IMR-90 (cell line): ENCODE data around the gene MORF4L1. TPM values are rescaled to one million over a fixed set of nuclear protein-coding genes. Genes with fewer than 3 reads are reported as not detected.

Experiments used
- ATAC-seq: fragments of 200-7000 bp; cut with Tn5 transposase; 2 replicates; pipeline ENCODE4 v1.9.1; 2020; ENCODE audit warnings: low read depth, mild to moderate bottlenecking, moderate library complexity
- BruUV-seq: library from RNA; stranded (reverse); fragments of 400-500 nt; replicated peaks from 2 replicates; lab custom pipeline; 2021; lab: Mats Ljungman, UMichigan
- CTCF ChIA-PET: fragments of 300-600 bp; formaldehyde crosslinking; extraction: SDS; loops from one replicate; lab custom pipeline; 2021; ENCODE audit warnings: antibody characterized with exemption; lab: Yijun Ruan, JAX
- POLR2A ChIA-PET: fragments of 300-600 bp; sonication (Branson Sonifier 250); formaldehyde crosslinking; loops from one replicate; lab custom pipeline; 2022; ENCODE audit warnings: antibody characterized with exemption; ENCODE audit not compliant: unreplicated experiment; lab: Charles Lee
- DNase-seq: peaks from one replicate; pipeline ENCODE4 v3.0.0; 2013
- H2AFZ ChIP-seq: replicated peaks from 2 replicates; pipeline ENCODE3; 2013; ENCODE audit warnings: low read length, mild to moderate bottlenecking; ENCODE audit not compliant: poor library complexity
- H2AK5ac ChIP-seq: 2 replicates; pipeline ENCODE4 v1.6.1; 2013; ENCODE audit warnings: low read depth, low read length, inconsistent platforms
- H2AK9ac ChIP-seq: replicated peaks from 2 replicates; pipeline ENCODE3; 2013; ENCODE audit warnings: mild to moderate bottlenecking, low read depth, low read length, moderate library complexity; ENCODE audit not compliant: poor library complexity
- H2BK120ac ChIP-seq: 2 replicates; pipeline ENCODE4 v1.6.1; 2013; ENCODE audit warnings: low read depth, low read length, inconsistent platforms
- H2BK15ac ChIP-seq: 3 replicates; pipeline ENCODE4 v1.6.1; 2013; ENCODE audit warnings: low read depth, low read length, inconsistent platforms
- H2BK20ac ChIP-seq: 2 replicates; pipeline ENCODE4 v1.6.1; 2013; ENCODE audit warnings: low read depth, mild to moderate bottlenecking, inconsistent platforms, low read length, moderate library complexity
- H2BK5ac ChIP-seq: 2 replicates; pipeline ENCODE4 v1.6.1; 2013; ENCODE audit warnings: mild to moderate bottlenecking, low read depth, low read length, inconsistent platforms; ENCODE audit not compliant: poor library complexity, severe bottlenecking
- H3K14ac ChIP-seq: replicated peaks from 2 replicates; pipeline ENCODE4 v1.6.1; 2013; ENCODE audit warnings: low read depth, low read length, inconsistent platforms
- H3K18ac ChIP-seq: 2 replicates; pipeline ENCODE4 v1.6.1; 2013; ENCODE audit warnings: low read depth, low read length, control low read depth
- H3K23ac ChIP-seq: 2 replicates; pipeline ENCODE4 v1.6.1; 2013; ENCODE audit warnings: low read depth, low read length, inconsistent platforms
- H3K27ac ChIP-seq: 2 replicates; pipeline ENCODE4 v1.5.1; 2013; ENCODE audit warnings: mild to moderate bottlenecking, control low read depth, low read length; ENCODE audit not compliant: insufficient read depth
- H3K27me3 ChIP-seq: 2 replicates; pipeline ENCODE4 v1.6.1; 2013; ENCODE audit warnings: low read length; ENCODE audit not compliant: control insufficient read depth, insufficient read depth
- H3K36me3 ChIP-seq: 2 replicates; pipeline ENCODE4 v1.6.1; 2013; ENCODE audit warnings: low read length, mixed read lengths; ENCODE audit not compliant: control insufficient read depth, insufficient read depth
- H3K4ac ChIP-seq: 2 replicates; pipeline ENCODE4 v1.6.1; 2013; ENCODE audit warnings: low read depth, low read length, inconsistent platforms
- H3K4me1 ChIP-seq: 2 replicates; pipeline ENCODE4 v1.6.1; 2013; ENCODE audit warnings: low read length, mixed read lengths; ENCODE audit not compliant: control insufficient read depth, insufficient read depth
- H3K4me2 ChIP-seq: 2 replicates; pipeline ENCODE4 v1.6.1; 2013; ENCODE audit warnings: low read depth, mild to moderate bottlenecking, control low read depth, low read length, moderate library complexity
- H3K4me3 ChIP-seq: 2 replicates; pipeline ENCODE4 v1.5.1; 2013; ENCODE audit warnings: low read depth, mild to moderate bottlenecking, control low read depth, low read length, moderate library complexity; ENCODE audit not compliant: insufficient read depth
- H3K56ac ChIP-seq: 2 replicates; pipeline ENCODE4 v1.6.1; 2013; ENCODE audit warnings: low read length, inconsistent platforms; ENCODE audit not compliant: insufficient read depth; ENCODE audit errors: extremely low read depth
- H3K79me1 ChIP-seq, 2 experiments: 2 replicates each; pipeline ENCODE4 v1.6.1; 2013; ENCODE audit warnings: low read length in 2 of 2, inconsistent platforms in 1 of 2, low read depth in 1 of 2
- H3K9ac ChIP-seq: 2 replicates; pipeline ENCODE4 v1.6.1; 2013; ENCODE audit warnings: low read depth, low read length, control low read depth
- H3K9me1 ChIP-seq: 2 replicates; pipeline ENCODE4 v1.6.1; 2013; ENCODE audit warnings: low read length, inconsistent platforms; ENCODE audit not compliant: insufficient read depth
- H3K9me3 ChIP-seq: 2 replicates; pipeline ENCODE4 v1.6.1; 2013; ENCODE audit warnings: low read length; ENCODE audit not compliant: control insufficient read depth, insufficient read depth
- H4K20me1 ChIP-seq: 2 replicates; pipeline ENCODE4 v1.6.1; 2013; ENCODE audit warnings: low read length, inconsistent platforms; ENCODE audit not compliant: insufficient read depth
- H4K5ac ChIP-seq: 2 replicates; pipeline ENCODE4 v1.6.1; 2013; ENCODE audit warnings: mild to moderate bottlenecking, low read depth, low read length, control low read depth
- H4K8ac ChIP-seq, 2 experiments: 2 replicates each; pipeline ENCODE4 v1.6.1; 2013; ENCODE audit warnings: low read depth in 2 of 2, low read length in 2 of 2, control low read depth in 1 of 2, inconsistent platforms in 1 of 2
- H4K91ac ChIP-seq: 2 replicates; pipeline ENCODE4 v1.6.1; 2013; ENCODE audit warnings: low read depth, low read length, inconsistent platforms; ENCODE audit not compliant: insufficient read depth
- BHLHE40 ChIP-seq: fragments of 150-350 bp; IDR thresholded peaks from 2 replicates; pipeline ENCODE4 v1.6.1; 2016; ENCODE audit warnings: mild to moderate bottlenecking, low read depth, low read length
- ELK1 ChIP-seq: fragments of 150-350 bp; IDR thresholded peaks from 2 replicates; pipeline ENCODE4 v1.6.1; 2016; ENCODE audit warnings: low read depth, mild to moderate bottlenecking, low read length, moderate library complexity, borderline replicate concordance
- MAZ ChIP-seq: IDR thresholded peaks from 2 replicates; pipeline ENCODE4 v1.6.1; 2012; ENCODE audit warnings: low read depth, mild to moderate bottlenecking, low read length, improper control_type of control experiment, moderate library complexity, borderline replicate concordance
- NFE2L2 ChIP-seq: fragments of 150-350 bp; IDR thresholded peaks from 2 replicates; pipeline ENCODE4 v1.6.1; 2016; ENCODE audit warnings: low read depth, mild to moderate bottlenecking, low read length
- POLR2A ChIP-seq: IDR thresholded peaks from 2 replicates; pipeline ENCODE4 v1.6.1; 2012; ENCODE audit warnings: mild to moderate bottlenecking, low read depth, low read length
- RAD21 ChIP-seq: IDR thresholded peaks from 2 replicates; pipeline ENCODE4 v1.6.1; 2012; ENCODE audit warnings: low read length, improper control_type of control experiment
- SMC3 ChIP-seq: fragments of 150-350 bp; IDR thresholded peaks from 2 replicates; pipeline ENCODE4 v1.6.1; 2016; ENCODE audit warnings: low read depth, mild to moderate bottlenecking, antibody characterized with exemption, low read length, moderate library complexity
- USF2 ChIP-seq: fragments of 150-350 bp; IDR thresholded peaks from 2 replicates; pipeline ENCODE4 v1.6.1; 2017; ENCODE audit warnings: mild to moderate bottlenecking, antibody characterized with exemption, low read length, low read depth
- WGBS, 2 experiments: methylation state at CpG; one replicate each; pipeline versions ENCODE4 v1.1.5 to v1.1.7; 2013; ENCODE audit warnings: missing lambda C conversion rate in 2 of 2; ENCODE audit not compliant: insufficient read length in 1 of 2; ENCODE audit errors: extremely low coverage in 2 of 2; 5-methylcytosine and 5-hydroxymethylcytosine counted together
- dilution Hi-C: fragments of 300-500 bp; cut with HindIII; formaldehyde crosslinking; loops from one replicate; pipeline ENCODE4 v1.14.3; 2018; ENCODE audit warnings: low sequenced_read_pairs; ENCODE audit not compliant: unreplicated experiment
- in situ Hi-C: fragments of 300-500 bp; cut with MboI; formaldehyde crosslinking; loops from 3 replicates; pipeline ENCODE4 v1.14.3; 2019; ENCODE audit warnings: low sequenced_read_pairs, inconsistent platforms, mixed read lengths
- intact Hi-C: fragments of 100-400 bp; cut with micrococcal nuclease; formaldehyde crosslinking; loops from 2 replicates; pipeline ENCODE4 v1.10.0; 2022
- polyA plus RNA-seq, 3 experiments: library from polyadenylated mRNA; depleted of rRNA; stranded (reverse); fragments of >200 nt; gene quantifications; 2 replicates each; pipeline ENCODE4 v1.2.3, GENCODE V29; 2012; ENCODE audit warnings: low replicate concordance in 1 of 3
- total RNA-seq: library from RNA; depleted of rRNA; stranded (reverse); fragments of >200 nt; gene quantifications from 2 replicates; pipeline ENCODE4 v1.2.3, GENCODE V29; 2012
- TF ChIP-seq, protein P1 (sequence below): conservative IDR thresholded peaks from 2 replicates; pipeline ENCODE4 v1.5.1; 2012; ENCODE audit warnings: mild to moderate bottlenecking, low read depth, low read length, improper control_type of control experiment

Gene MORF4L1
- total and polyA plus RNA-seq, 2 of the 4 experiments (the other 2 are of a cell fraction), result 217 to 392 TPM

DNA sequence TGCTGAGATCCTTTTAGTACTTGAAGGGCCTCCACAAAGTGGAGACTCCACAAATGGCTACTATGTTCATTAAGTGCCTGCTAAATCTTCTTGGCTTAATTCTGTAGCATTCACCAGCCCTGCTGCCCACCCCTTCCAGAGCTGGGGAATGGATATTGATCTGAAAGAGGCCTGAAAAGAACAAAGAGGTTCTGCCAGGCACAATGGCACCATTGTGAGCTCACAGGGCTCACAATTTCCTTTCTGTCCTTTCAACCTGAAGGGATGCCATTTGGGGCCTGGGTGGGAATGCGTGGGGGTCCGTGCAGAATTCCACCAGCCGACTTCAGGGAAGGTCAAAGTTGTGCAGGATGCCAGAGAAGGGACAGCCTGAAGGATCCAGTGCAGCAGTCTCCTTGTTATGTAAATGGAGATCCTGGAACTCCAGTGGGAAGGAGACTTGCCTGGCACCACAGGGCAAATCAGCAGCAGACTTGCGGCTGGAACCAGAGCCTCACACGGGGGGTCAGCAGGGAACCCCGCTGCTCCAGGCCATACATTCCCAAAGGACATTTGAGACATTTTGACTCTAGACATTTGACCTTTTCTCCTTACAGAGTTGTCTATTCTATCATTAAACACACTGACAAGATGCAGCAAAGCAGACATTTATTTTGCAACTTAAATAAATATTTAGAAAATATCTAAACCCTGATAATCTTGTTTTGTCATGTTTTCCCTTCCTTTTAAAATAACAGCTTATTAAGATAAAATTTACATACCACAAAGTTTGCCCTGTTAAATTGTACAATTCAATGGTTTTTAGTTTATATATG is 21.5 kb upstream of the MORF4L1 start (continued):
- no peak for TF ChIP-seq ELK1
- no peak for TF ChIP-seq MAZ

DNA sequence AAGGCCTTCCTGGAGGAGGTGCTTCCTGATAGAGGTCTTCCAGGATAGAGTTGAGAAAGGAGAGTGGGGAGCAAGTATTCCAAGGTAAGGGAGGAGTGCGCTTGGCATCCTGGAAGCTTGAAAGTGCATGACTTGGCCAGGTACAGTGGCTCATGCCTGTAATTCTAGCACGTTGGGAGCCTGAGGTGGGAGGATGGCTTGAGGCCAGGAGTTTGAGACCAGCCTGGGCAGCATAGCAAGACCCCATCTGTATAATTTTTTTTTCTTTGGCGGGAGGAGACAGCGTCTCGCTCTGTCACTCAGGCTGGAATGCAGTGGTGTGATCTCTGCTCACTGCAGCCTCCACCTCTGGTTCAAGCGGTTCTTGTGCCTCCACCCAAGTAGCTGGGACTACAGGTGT is 19.2 kb upstream of the MORF4L1 start:
- Histone ChIP-seq H3K4ac (peak overlapping the region; percentile 68), H3K27ac (no peak overlapping the region), H4K5ac (0 out of 2 replicates have a peak overlapping the region, but pooled peaks have one; percentile 25), H2BK20ac (peak overlapping the region; percentile 58; the same call in 1 of the 2 replicates), H2AK5ac (peak overlapping the region; percentile 71; the same call in 1 of the 2 replicates), H2BK15ac (peak overlapping the region; percentile 46; the same call in 1 of the 3 replicates), H2AK9ac (no peak overlapping the region), H3K4me2 (no peak overlapping the region), H3K27me3 (no peaks in the 10 kb centered on the region; the same call in 1 of the 2 replicates), H3K9ac (no peak overlapping the region), H4K91ac (peak overlapping the region; percentile 57), H3K4me3 (no peak overlapping the region), H4K20me1 (no peaks in the 10 kb centered on the region), H2BK120ac (peak overlapping the region; percentile 74), H3K79me1 (0 out of 4 replicates have a peak, but pooled peaks cover 0 to 6% of the 10 kb centered on the region in 2 experiments), H3K23ac (no peak overlapping the region), H3K9me1 (peaks cover 13% of the 10 kb centered on the region), H3K56ac (no peak overlapping the region), H3K9me3 (no peaks in the 10 kb centered on the region), H2AFZ (no peak overlapping the region), H3K4me1 (peaks cover 17% of the 10 kb centered on the region), H3K36me3 (no peaks in the 10 kb centered on the region), H3K18ac (peak overlapping the region; percentile 11), H4K8ac (no peak overlapping the region), H3K14ac (peak overlapping the region; percentile 60; the same call in 1 of the 2 replicates), H2BK5ac (no peak overlapping the region)
- dilution Hi-C loops, result no loop called here
- no TSS peak for BruUV-seq
- ChIA-PET CTCF (no interaction called here), POLR2A (no interaction called here)
- ATAC-seq, result no peak
- TF ChIP-seq, protein P1, sequence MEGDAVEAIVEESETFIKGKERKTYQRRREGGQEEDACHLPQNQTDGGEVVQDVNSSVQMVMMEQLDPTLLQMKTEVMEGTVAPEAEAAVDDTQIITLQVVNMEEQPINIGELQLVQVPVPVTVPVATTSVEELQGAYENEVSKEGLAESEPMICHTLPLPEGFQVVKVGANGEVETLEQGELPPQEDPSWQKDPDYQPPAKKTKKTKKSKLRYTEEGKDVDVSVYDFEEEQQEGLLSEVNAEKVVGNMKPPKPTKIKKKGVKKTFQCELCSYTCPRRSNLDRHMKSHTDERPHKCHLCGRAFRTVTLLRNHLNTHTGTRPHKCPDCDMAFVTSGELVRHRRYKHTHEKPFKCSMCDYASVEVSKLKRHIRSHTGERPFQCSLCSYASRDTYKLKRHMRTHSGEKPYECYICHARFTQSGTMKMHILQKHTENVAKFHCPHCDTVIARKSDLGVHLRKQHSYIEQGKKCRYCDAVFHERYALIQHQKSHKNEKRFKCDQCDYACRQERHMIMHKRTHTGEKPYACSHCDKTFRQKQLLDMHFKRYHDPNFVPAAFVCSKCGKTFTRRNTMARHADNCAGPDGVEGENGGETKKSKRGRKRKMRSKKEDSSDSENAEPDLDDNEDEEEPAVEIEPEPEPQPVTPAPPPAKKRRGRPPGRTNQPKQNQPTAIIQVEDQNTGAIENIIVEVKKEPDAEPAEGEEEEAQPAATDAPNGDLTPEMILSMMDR, result no peak
- no peak for TF ChIP-seq BHLHE40
- no peak for TF ChIP-seq NFE2L2
- TF ChIP-seq SMC3, result no peak
- TF ChIP-seq POLR2A, result no peak
- no peak for TF ChIP-seq RAD21
- TF ChIP-seq ELK1, result no peak
- TF ChIP-seq USF2, result no peak
- intact Hi-C loops, result no loop called here
- in situ Hi-C loops, result no loop called here
- no peak for DNase-seq
- WGBS, 2 experiments, result 100% methylated on average over 1 of the region's 6 CpGs; no CpG with 5 or more reads in 1 of the 2 experiments
